Activated CD8-positive, alpha-beta memory T cell treated with anti-CD3 and anti-CD28 coated beads for 24 hours (primary cell): ENCODE data around the gene TSPEAR.

Experiments
- DNase-seq: peaks from one replicate; pipeline ENCODE4 v3.0.0-alpha.2; 2020

The TSPEAR gene

GRCh38 chr21:44711327-44712202, at the start of gene TSPEAR:
Gene TSPEAR, minus strand, starts transcription at chr21:44711572. Its CDS starts 58 bp downstream, at chr21:44711514.
- DNase-seq = peak; percentile 58

GRCh38 chr21:44760376-44760775, 49.0 kb upstream of the TSPEAR start:
- no peak for DNase-seq

- DNase-seq = no peak
Observed at GRCh38 chr21:44759628-44760285, 48.4 kb upstream of the TSPEAR start.

- no peak for DNase-seq
Observed at GRCh38 chr21:44758781-44759627, 47.6 kb upstream of the TSPEAR start.

GRCh38 chr21:44758141-44758561, 46.8 kb upstream of the TSPEAR start:
- no peak for DNase-seq

- no peak for DNase-seq
Observed at GRCh38 chr21:44757731-44758130, 46.4 kb upstream of the TSPEAR start.

GRCh38 chr21:44756423-44757185, 45.2 kb upstream of the TSPEAR start:
- DNase-seq = no peak

GRCh38 chr21:44755227-44755626, 43.9 kb upstream of the TSPEAR start:
- DNase-seq = no peak

- DNase-seq = no peak
Observed at GRCh38 chr21:44753357-44753756, 42.0 kb upstream of the TSPEAR start.

- no peak for DNase-seq
Observed at GRCh38 chr21:44752671-44753235, 41.4 kb upstream of the TSPEAR start.

GRCh38 chr21:44751799-44752636, 40.6 kb upstream of the TSPEAR start:
- no peak for DNase-seq

- DNase-seq = no peak
Observed at GRCh38 chr21:44751186-44751798, 39.9 kb upstream of the TSPEAR start.

GRCh38 chr21:44750675-44751025, 39.3 kb upstream of the TSPEAR start:
- DNase-seq = no peak

GRCh38 chr21:44749759-44750674, 38.6 kb upstream of the TSPEAR start:
- DNase-seq = no peak

GRCh38 chr21:44749116-44749758, 37.9 kb upstream of the TSPEAR start:
- no peak for DNase-seq

- DNase-seq = no peak
Observed at GRCh38 chr21:44748621-44749020, 37.2 kb upstream of the TSPEAR start.

- DNase-seq = no peak
Observed at GRCh38 chr21:44742418-44743153, 31.2 kb upstream of the TSPEAR start.

- no peak for DNase-seq
Observed at GRCh38 chr21:44741921-44742320, 30.5 kb upstream of the TSPEAR start.
